ENCODE results near the gene SHANK3. TPM values are rescaled to one million over a fixed set of nuclear protein-coding genes. Genes with fewer than 3 reads are reported as not detected.

SHANK3 gene
- total and polyA plus RNA-seq, 2 of the 4 experiments (the other 2 are of a cell fraction), result 0.18 to 1.5 TPM

DNA sequence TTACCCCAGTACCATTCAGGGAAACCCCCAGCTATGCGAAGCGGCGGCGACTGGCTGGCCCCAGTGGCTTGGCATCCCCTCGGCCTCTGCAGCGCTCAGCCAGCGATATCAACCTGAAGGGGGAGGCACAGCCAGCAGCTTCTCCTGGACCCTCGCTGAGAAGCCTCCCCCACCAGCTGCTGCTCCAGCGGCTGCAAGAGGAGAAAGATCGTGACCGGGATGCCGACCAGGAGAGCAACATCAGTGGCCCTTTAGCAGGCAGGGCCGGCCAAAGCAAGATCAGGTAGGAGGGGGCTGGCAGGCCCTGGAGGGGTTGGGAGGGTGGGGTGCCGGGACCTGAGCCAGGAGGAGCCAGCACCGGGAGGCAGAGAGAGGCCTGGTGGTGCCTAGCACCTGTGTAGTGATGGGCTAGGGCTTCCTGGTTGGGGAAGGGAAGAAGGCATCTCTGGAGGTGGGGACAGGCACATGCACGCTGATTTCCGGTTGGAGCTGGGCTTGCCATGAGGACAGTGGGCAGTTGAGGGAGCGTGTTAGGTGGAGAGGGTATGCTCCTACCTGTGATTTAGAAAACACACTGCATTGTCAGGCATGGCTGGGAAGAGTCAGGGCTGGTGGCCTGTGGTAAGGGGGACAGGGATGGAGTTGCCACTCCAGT lies 22.3 kb downstream of the SHANK3 start:
- intact Hi-C loops (cut with micrococcal nuclease) (loop anchor here (5.0 kb wide), 1 partner anchor 73 kb away; no protein-coding TSS in a partner anchor), dilution Hi-C loops (cut with HindIII; ENCODE audit: low sequenced_read_pairs, unreplicated experiment) (no loop called here), in situ Hi-C loops (cut with MboI; ENCODE audit: low sequenced_read_pairs) (no loop called here)
- WGBS, 2 experiments (ENCODE audit: extremely low coverage in 2 of 2, insufficient read length in 1 of 2), result 67% methylated on average over 3 of the region's 18 CpGs; no CpG with 5 or more reads in 1 of the 2 experiments
- Histone ChIP-seq H4K8ac (ENCODE audit: low read depth in 2 of 2, low read length in 2 of 2) (no peak overlapping the region), H3K4me3 (ENCODE audit: insufficient read depth, low read depth, low read length) (no peak overlapping the region), H3K9me1 (ENCODE audit: insufficient read depth, low read length) (no peaks in the 10 kb centered on the region), H2AFZ (replicated peaks; ENCODE audit: low read length, poor library complexity) (no peak overlapping the region), H3K27ac (ENCODE audit: insufficient read depth, low read length) (no peak overlapping the region), H4K20me1 (ENCODE audit: insufficient read depth, low read length) (no peaks in the 10 kb centered on the region; the same call in 1 of the 2 replicates), H3K4me1 (ENCODE audit: control insufficient read depth, insufficient read depth, low read length) (peaks cover 4% of the 10 kb centered on the region), H3K27me3 (ENCODE audit: control insufficient read depth, insufficient read depth, low read length) (peaks cover 12% of the 10 kb centered on the region), H3K23ac (ENCODE audit: low read depth, low read length) (no peak overlapping the region), H2AK9ac (replicated peaks; ENCODE audit: low read depth, low read length, poor library complexity) (no peak overlapping the region), H2AK5ac (ENCODE audit: low read depth, low read length) (no peak overlapping the region), H3K36me3 (ENCODE audit: control insufficient read depth, insufficient read depth, low read length) (no peaks in the 10 kb centered on the region), H3K18ac (ENCODE audit: low read depth, low read length) (no peak overlapping the region), H3K14ac (replicated peaks; ENCODE audit: low read depth, low read length) (no peak overlapping the region), H3K79me1 (ENCODE audit: low read depth in 1 of 2, low read length in 2 of 2) (peaks cover 3 to 12% of the 10 kb centered on the region in 2 experiments; a peak in 2 of 4 replicates), H3K4me2 (ENCODE audit: low read depth, low read length) (no peak overlapping the region), H4K5ac (ENCODE audit: low read depth, low read length) (no peak overlapping the region), H2BK15ac (ENCODE audit: low read depth, low read length) (no peak overlapping the region), H4K91ac (ENCODE audit: insufficient read depth, low read depth, low read length) (no peak overlapping the region), H3K56ac (ENCODE audit: extremely low read depth, insufficient read depth, low read length) (no peak overlapping the region), H2BK20ac (ENCODE audit: low read depth, low read length) (no peak overlapping the region), H3K9ac (ENCODE audit: low read depth, low read length) (no peak overlapping the region), H3K9me3 (ENCODE audit: control insufficient read depth, insufficient read depth, low read length) (no peaks in the 10 kb centered on the region), H2BK120ac (ENCODE audit: low read depth, low read length) (no peak overlapping the region), H3K4ac (ENCODE audit: low read depth, low read length) (no peak overlapping the region), H2BK5ac (ENCODE audit: low read depth, low read length, poor library complexity, severe bottlenecking) (no peak overlapping the region)
- no TSS peak for BruUV-seq (replicated peaks)
- ChIA-PET CTCF (no interaction called here), POLR2A (ENCODE audit: unreplicated experiment) (no interaction called here)
- ATAC-seq (ENCODE audit: low read depth) (no peak), DNase-seq (no peak)
- TF ChIP-seq RCOR1 (IDR thresholded peaks at IDR 0.05; ENCODE audit: insufficient replicate concordance, low read length) (no peak), RAD21 (IDR thresholded peaks at IDR 0.05; ENCODE audit: low read length) (no peak), CTCF (conservative IDR thresholded peaks at IDR 0.05; ENCODE audit: low read depth, low read length) (no peak), BHLHE40 (IDR thresholded peaks at IDR 0.05; ENCODE audit: low read depth, low read length) (no peak), FOS (IDR thresholded peaks at IDR 0.05; ENCODE audit: low read depth, low read length) (no peak), USF2 (IDR thresholded peaks at IDR 0.05; ENCODE audit: low read depth, low read length) (no peak), SMC3 (IDR thresholded peaks at IDR 0.05; ENCODE audit: low read depth, low read length) (no peak), RFX5 (IDR thresholded peaks at IDR 0.05; ENCODE audit: low read depth, low read length) (no peak), MAFK (IDR thresholded peaks at IDR 0.05; ENCODE audit: low read depth, low read length) (no peak)

All from IMR-90 (cell line).